Upper lobe of right lung (tissue), 1 donor: ENCODE results near the gene ZNF536. TPM values are rescaled to one million over a fixed set of nuclear protein-coding genes. Genes with fewer than 3 reads are reported as not detected.

Experiments used
- ATAC-seq: fragments of 200-7000 bp; cut with Tn5 transposase; one replicate; pipeline ENCODE4 v1.9.1; 2020; ENCODE audit warnings: mild to moderate bottlenecking, moderate library complexity
- DNase-seq: peaks from one replicate; pipeline ENCODE4 v3.0.0-alpha.2; 2020
- H3K27ac ChIP-seq: fragments of 200-600 bp; one replicate; pipeline ENCODE4 v1.8.0; 2022
- H3K27me3 ChIP-seq: fragments of 200-600 bp; one replicate; pipeline ENCODE4 v1.8.0; 2022; ENCODE audit warnings: mild to moderate bottlenecking
- H3K36me3 ChIP-seq: fragments of 200-600 bp; one replicate; pipeline ENCODE4 v1.8.0; 2022
- H3K4me1 ChIP-seq: fragments of 200-600 bp; one replicate; pipeline ENCODE4 v1.8.0; 2022
- H3K4me3 ChIP-seq: fragments of 200-600 bp; one replicate; pipeline ENCODE4 v1.8.0; 2022; ENCODE audit warnings: mild to moderate bottlenecking
- H3K9me3 ChIP-seq: fragments of 200-600 bp; one replicate; pipeline ENCODE4 v1.8.0; 2022
- CTCF ChIP-seq: fragments of 200-600 bp; IDR thresholded peaks from one replicate; pipeline ENCODE4 v1.8.0; 2022; ENCODE audit warnings: antibody characterized with exemption
- intact Hi-C: fragments of 100-400 bp; cut with DNase I; formaldehyde crosslinking; loops from one replicate; pipeline ENCODE4 v1.11.0; 2022
- total RNA-seq: library from RNA; stranded (reverse); fragmentation: NEBNext Ultra II Directional; extraction: Animal tissue kit (Norgen Biotek cat#: 25700); gene quantifications from one replicate; pipeline ENCODE4 v1.2.1, GENCODE V29; 2021
- donor health status: DM: no; HTN: yes; CAD: no; lungs with severe emphysema.

ZNF536 gene
- total RNA-seq, 1 donor from 2014 or later, result 0.09 TPM

DNA sequence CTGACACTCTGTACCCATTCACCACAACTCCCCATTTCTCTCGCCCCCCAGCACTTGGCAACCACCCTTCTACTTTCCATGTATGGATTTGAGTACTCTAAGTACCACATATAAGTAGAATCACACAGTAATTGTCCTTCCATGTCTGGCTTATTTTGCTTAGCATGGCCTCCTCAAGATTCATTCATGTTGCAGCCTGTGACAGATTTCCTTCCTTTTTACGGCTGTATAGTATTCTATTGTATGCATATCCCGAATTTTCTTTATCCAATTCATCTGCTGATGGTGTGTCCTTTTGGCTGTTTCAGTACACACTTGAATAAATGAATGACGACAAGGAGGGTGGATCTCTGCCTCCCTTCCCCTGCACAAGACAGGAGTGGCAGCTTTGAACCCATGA, 95.1 kb downstream of the ZNF536 start:
- no peak for ATAC-seq
- no peak overlapping the region for H3K27ac ChIP-seq
- TF ChIP-seq CTCF, result no peak
- no peak for DNase-seq
- H3K4me1 ChIP-seq, result no peaks in the 10 kb centered on the region
- H3K36me3 ChIP-seq, result no peaks in the 10 kb centered on the region
- H3K9me3 ChIP-seq, result no peaks in the 10 kb centered on the region
- intact Hi-C loops, result no loop called here
- H3K4me3 ChIP-seq, result no peak overlapping the region
- no peaks in the 10 kb centered on the region for H3K27me3 ChIP-seq

- no peak for TF ChIP-seq CTCF
- no peak overlapping the region for H3K4me3 ChIP-seq
- intact Hi-C loops, result no loop called here
- no peak overlapping the region for H3K27ac ChIP-seq
- H3K27me3 ChIP-seq, result no peaks in the 10 kb centered on the region
- H3K4me1 ChIP-seq, result no peaks in the 10 kb centered on the region
- ATAC-seq (no peak), DNase-seq (no peak)
- H3K9me3 ChIP-seq, result no peaks in the 10 kb centered on the region
- H3K36me3 ChIP-seq, result no peaks in the 10 kb centered on the region
Measured at GRCh38 chr19:30469774-30470173, 97.6 kb downstream of the ZNF536 start.

- Histone ChIP-seq H3K9me3 (no peaks in the 10 kb centered on the region), H3K27ac (no peak overlapping the region), H3K36me3 (no peaks in the 10 kb centered on the region), H3K4me3 (no peak overlapping the region), H3K27me3 (no peaks in the 10 kb centered on the region), H3K4me1 (no peaks in the 10 kb centered on the region)
- ATAC-seq, result no peak
- no peak for TF ChIP-seq CTCF
- no peak for DNase-seq
- intact Hi-C loops, result no loop called here
Measured at GRCh38 chr19:30471441-30471840, 99.3 kb downstream of the ZNF536 start.

DNA sequence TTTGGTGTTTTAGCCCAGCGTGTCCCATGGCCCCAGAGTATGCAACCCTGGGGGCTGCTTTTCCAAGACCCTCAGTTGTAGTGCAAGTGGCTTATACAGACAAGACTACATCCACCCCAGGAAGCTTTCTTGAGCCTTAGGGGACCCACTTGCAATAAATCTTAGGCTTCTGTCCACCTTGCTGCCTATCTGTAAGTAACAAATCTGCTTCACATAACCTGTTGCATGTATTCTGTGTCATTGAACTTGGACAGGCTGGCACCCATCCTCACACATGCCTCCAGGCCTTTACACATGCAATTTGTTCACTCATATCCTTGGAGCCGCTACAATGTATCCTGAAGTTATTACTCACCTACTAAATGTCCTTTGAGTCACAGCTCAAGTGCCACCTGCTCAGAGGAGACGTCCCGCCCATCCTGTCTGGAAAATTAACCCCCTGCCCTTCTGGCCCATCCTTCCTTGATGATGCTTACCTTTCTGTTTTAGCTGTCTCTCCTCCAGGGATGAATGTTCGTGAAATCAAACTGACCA, 101.2 kb downstream of the ZNF536 start:
- no peaks in the 10 kb centered on the region for H3K36me3 ChIP-seq
- intact Hi-C loops, result no loop called here
- no peak for TF ChIP-seq CTCF
- no peaks in the 10 kb centered on the region for H3K9me3 ChIP-seq
- H3K4me1 ChIP-seq, result no peaks in the 10 kb centered on the region
- ATAC-seq (no peak), DNase-seq (no peak)
- no peak overlapping the region for H3K27ac ChIP-seq
- H3K27me3 ChIP-seq, result no peaks in the 10 kb centered on the region
- H3K4me3 ChIP-seq, result no peak overlapping the region

- no peak for ATAC-seq
Measured at GRCh38 chr19:30476997-30477396, 104.8 kb downstream of the ZNF536 start.

More at GRCh38 chr19:30476997-30477396, 104.8 kb downstream of the ZNF536 start:
- Histone ChIP-seq H3K27me3 (no peaks in the 10 kb centered on the region), H3K4me3 (no peak overlapping the region), H3K4me1 (peaks cover 3% of the 10 kb centered on the region), H3K9me3 (no peaks in the 10 kb centered on the region), H3K36me3 (no peaks in the 10 kb centered on the region), H3K27ac (no peak overlapping the region)
- DNase-seq, result no peak
- intact Hi-C loops, result no loop called here
- no peak for TF ChIP-seq CTCF
